A549 (cell line): ENCODE measurements around the gene RHAG.
A peak's percentile ranks its signal among the peaks of the same experiment; 100 is the strongest.

Source experiments
- BCL3 ChIP-seq: fragments of >200 bp; sonication (Bioruptor Twin); formaldehyde crosslinking; IDR thresholded peaks from 3 replicates; pipeline ENCODE4 v1.6.1; 2016
- CEBPB ChIP-seq, 2 experiments: fragments of >200 bp in 1 of 2; sonication (Bioruptor Twin) in 1 of 2; formaldehyde crosslinking in 1 of 2; IDR thresholded peaks; 2 replicates each; pipeline ENCODE4 v1.6.1; 2012 to 2016
- CTCF ChIP-seq: fragments of >200 bp; sonication (Bioruptor Twin); formaldehyde crosslinking; IDR thresholded peaks from 3 replicates; pipeline ENCODE4 v1.5.1; 2016
- EP300 ChIP-seq, 2 experiments: fragments of >200 bp; sonication (Bioruptor Twin); formaldehyde crosslinking; IDR thresholded peaks; 2 replicates in 1 of 2; 3 replicates in 1 of 2; pipeline ENCODE4 v1.6.1; 2016 to 2017
- FOSL2 ChIP-seq, 2 experiments: fragments of 450-650 bp in 1 of 2; fragments of >200 bp in 1 of 2; sonication (Bioruptor Twin) in 1 of 2; formaldehyde crosslinking; IDR thresholded peaks; 2 replicates each; pipeline versions ENCODE4 v1.5.0 to v1.6.1; 2016 to 2020; ENCODE audit warnings: mild to moderate bottlenecking in 1 of 2, moderate library complexity in 1 of 2
- MAX ChIP-seq: IDR thresholded peaks from 2 replicates; pipeline ENCODE4 v1.6.1; 2012
- MYC ChIP-seq: IDR thresholded peaks from 2 replicates; pipeline ENCODE4 v1.6.1; 2012; ENCODE audit warnings: mild to moderate bottlenecking, inconsistent platforms, low read length, improper control_type of control experiment, borderline replicate concordance
- POLR2A ChIP-seq: IDR thresholded peaks from 2 replicates; pipeline ENCODE4 v1.6.1; 2012; ENCODE audit warnings: mild to moderate bottlenecking, low read length
- ZC3H11A ChIP-seq: fragments of 450-650 bp; IDR thresholded peaks from 2 replicates; pipeline ENCODE4 v1.6.1; 2014; ENCODE audit warnings: antibody characterized with exemption, mild to moderate bottlenecking
- TF ChIP-seq, protein P1 (sequence below): IDR thresholded peaks from 2 replicates; pipeline ENCODE4 v1.6.1; 2012

GRCh38 chr6:49606721-49607390 is 29.8 kb downstream of the RHAG start:
- TF ChIP-seq ZC3H11A (no peak), CTCF (peak; percentile 78), CEBPB (IDR thresholded peaks at IDR 0.05) (no peak), FOSL2 (IDR thresholded peaks at IDR 0.05) (no peak), FOSL2 (CRISPR knock-in tag; IDR thresholded peaks at IDR 0.05) (no peak), EP300 (IDR thresholded peaks at IDR 0.05) (no peak), BCL3 (no peak), MAX (no peak), POLR2A (no peak), MYC (no peak)
- TF ChIP-seq, protein P1, sequence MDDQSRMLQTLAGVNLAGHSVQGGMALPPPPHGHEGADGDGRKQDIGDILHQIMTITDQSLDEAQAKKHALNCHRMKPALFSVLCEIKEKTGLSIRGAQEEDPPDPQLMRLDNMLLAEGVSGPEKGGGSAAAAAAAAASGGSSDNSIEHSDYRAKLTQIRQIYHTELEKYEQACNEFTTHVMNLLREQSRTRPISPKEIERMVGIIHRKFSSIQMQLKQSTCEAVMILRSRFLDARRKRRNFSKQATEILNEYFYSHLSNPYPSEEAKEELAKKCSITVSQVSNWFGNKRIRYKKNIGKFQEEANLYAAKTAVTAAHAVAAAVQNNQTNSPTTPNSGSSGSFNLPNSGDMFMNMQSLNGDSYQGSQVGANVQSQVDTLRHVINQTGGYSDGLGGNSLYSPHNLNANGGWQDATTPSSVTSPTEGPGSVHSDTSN = no peak
